Lower lobe of right lung (tissue), 2 donors: ENCODE data around the gene ALKBH4. TPM values are rescaled to one million over a fixed set of nuclear protein-coding genes. Genes with fewer than 3 reads are reported as not detected.

Source experiments
- ATAC-seq, 2 donors: fragments of 200-7000 bp; cut with Tn5 transposase; one replicate each; pipeline ENCODE4 v1.9.1; 2020 to 2022; ENCODE audit warnings: mild to moderate bottlenecking in 2 of 2, moderate library complexity in 2 of 2
- DNase-seq: peaks from one replicate; pipeline ENCODE4 v3.0.0-alpha.2; 2020
- H3K27ac ChIP-seq: fragments of 200-600 bp; one replicate; pipeline ENCODE4 v1.8.0; 2022
- H3K27me3 ChIP-seq: fragments of 200-600 bp; one replicate; pipeline ENCODE4 v1.8.0; 2022; ENCODE audit warnings: low read depth
- H3K36me3 ChIP-seq: fragments of 200-600 bp; one replicate; pipeline ENCODE4 v1.8.0; 2022; ENCODE audit warnings: mild to moderate bottlenecking
- H3K4me1 ChIP-seq: fragments of 200-600 bp; one replicate; pipeline ENCODE4 v1.8.0; 2022
- H3K4me3 ChIP-seq: fragments of 200-600 bp; one replicate; pipeline ENCODE4 v1.8.0; 2022; ENCODE audit warnings: mild to moderate bottlenecking
- H3K9me3 ChIP-seq: fragments of 200-600 bp; one replicate; pipeline ENCODE4 v1.8.0; 2022
- intact Hi-C: fragments of 100-400 bp; cut with DNase I; formaldehyde crosslinking; loops from one replicate; pipeline ENCODE4 v1.11.0; 2022
- total RNA-seq: library from RNA; stranded (reverse); fragmentation: NEBNext Ultra II Directional; extraction: Animal tissue kit (Norgen Biotek cat#: 25700); gene quantifications from one replicate; pipeline ENCODE4 v1.2.1, GENCODE V29; 2021
- TF ChIP-seq, protein P1 (sequence below): fragments of 200-600 bp; IDR thresholded peaks from one replicate; pipeline ENCODE4 v1.8.0; 2022; ENCODE audit warnings: antibody characterized with exemption, mild to moderate bottlenecking
- donor health status: DM: no; HTN: yes; CAD: no; lungs with severe emphysema.

The ALKBH4 gene
- total RNA-seq, 1 donor from 2014 or later = 10.6 TPM

DNA sequence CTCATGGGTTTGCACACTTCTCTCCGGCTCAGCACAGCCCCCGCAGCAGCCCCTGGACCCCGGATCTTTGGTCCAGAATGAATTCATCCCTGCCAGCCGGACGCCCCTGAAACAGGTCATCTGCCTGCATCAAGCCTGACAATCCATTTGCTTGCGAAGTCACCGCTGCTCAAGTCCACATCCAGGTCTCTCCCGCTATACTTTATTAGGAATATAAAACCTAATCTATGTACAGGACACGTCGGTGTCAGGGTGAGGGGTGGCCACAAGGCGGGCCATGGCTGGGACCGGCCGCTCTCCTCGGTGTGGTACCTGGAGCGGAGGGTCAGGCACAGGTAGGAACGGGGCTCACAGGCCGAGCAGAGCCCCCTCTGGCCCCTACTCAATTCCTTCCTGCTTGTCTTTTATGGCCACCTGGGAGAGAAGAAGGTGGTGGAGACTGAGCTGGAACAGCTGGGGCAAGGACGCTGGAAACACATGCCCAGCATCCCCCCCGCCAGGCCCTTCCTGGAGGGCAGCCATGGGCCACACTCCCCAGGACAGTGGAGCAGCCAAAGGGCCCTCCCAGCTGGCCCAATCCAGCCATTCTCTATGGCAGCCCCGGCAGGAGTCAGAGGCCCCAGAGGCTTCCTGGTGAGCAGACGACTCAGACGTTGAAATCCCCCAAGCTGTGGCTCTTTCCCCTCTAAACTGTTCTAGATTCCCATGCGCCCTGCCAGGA is 8.8 kb upstream of the ALKBH4 start:
- Histone ChIP-seq H3K4me3 (no peak overlapping the region), H3K36me3 (peaks cover 54% of the 10 kb centered on the region), H3K27ac (no peak overlapping the region), H3K27me3 (no peaks in the 10 kb centered on the region), H3K9me3 (no peaks in the 10 kb centered on the region), H3K4me1 (peaks cover 5% of the 10 kb centered on the region)
- TF ChIP-seq, protein P1, sequence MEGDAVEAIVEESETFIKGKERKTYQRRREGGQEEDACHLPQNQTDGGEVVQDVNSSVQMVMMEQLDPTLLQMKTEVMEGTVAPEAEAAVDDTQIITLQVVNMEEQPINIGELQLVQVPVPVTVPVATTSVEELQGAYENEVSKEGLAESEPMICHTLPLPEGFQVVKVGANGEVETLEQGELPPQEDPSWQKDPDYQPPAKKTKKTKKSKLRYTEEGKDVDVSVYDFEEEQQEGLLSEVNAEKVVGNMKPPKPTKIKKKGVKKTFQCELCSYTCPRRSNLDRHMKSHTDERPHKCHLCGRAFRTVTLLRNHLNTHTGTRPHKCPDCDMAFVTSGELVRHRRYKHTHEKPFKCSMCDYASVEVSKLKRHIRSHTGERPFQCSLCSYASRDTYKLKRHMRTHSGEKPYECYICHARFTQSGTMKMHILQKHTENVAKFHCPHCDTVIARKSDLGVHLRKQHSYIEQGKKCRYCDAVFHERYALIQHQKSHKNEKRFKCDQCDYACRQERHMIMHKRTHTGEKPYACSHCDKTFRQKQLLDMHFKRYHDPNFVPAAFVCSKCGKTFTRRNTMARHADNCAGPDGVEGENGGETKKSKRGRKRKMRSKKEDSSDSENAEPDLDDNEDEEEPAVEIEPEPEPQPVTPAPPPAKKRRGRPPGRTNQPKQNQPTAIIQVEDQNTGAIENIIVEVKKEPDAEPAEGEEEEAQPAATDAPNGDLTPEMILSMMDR = no peak
- DNase-seq (peak; percentile 25), ATAC-seq (no peak)
- intact Hi-C loops = no loop called here

DNA sequence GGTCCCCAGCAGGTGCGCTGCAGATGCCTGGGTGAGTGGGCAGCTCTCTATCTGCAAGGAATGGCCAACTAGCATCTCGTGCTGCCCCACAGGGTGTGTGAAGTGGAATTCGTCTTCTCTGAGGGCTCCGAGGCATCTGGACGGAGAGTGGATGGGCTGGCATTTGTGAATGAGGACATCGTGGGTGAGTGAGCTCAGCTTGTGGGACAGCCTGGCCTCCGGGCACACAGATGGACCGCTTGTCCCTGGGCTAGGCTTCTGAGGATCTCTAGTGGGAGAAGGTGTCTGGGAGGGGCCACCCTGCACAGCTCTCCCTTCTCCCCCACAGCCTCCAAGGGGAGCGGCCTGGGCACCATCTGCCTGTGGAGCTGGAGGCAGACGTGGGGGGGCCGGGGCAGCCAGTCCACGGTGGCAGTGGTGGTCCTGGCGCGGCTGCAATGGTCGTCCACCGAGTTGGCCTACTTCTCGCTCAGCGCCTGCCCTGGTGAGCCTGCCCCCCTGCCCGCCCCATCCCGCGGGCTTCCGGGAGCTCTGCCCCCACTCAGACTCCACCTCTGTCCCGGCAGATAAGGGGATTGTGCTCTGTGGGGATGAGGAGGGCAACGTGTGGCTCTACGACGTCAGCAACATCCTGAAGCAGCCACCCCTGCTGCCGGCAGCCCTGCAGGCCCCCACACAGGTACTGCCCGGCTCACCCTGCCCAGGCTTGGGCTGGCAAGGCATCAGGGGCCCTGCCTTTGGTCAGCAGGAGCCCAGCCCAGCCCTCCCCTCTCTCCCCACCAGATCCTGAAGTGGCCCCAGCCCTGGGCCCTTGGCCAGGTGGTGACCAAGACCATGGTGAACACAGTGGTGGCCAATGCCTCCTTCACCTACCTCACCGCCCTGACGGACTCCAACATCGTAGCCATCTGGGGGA is 7.7 kb upstream of the ALKBH4 start:
- no peak overlapping the region for H3K4me3 ChIP-seq
- H3K27me3 ChIP-seq = no peaks in the 10 kb centered on the region
- no peaks in the 10 kb centered on the region for H3K4me1 ChIP-seq
- H3K27ac ChIP-seq = no peak overlapping the region
- no peaks in the 10 kb centered on the region for H3K9me3 ChIP-seq
- DNase-seq (no peak), ATAC-seq (peak in 1 of 2 donors; percentile 11)
- TF ChIP-seq, protein P1 = no peak
- intact Hi-C loops = no loop called here
- peaks cover 63% of the 10 kb centered on the region for H3K36me3 ChIP-seq

DNA sequence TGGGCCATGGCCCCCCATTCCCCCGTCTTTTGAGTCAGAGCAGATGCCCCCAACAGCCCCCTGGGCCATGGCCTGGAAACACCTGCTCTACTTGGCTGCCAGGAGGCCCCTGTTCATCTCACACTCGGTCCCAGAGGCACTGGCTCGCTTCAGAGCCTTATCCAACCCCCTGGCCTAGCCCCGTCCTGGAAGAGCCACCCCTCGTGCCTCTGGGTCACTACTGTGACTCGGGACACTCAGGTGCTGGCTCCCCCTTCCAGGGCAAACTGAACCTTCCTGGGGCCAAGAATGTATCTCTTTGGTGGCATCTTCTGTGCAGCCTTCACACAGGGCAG is 7.1 kb upstream of the ALKBH4 start:
- intact Hi-C loops = no loop called here
- H3K4me3 ChIP-seq = no peak overlapping the region
- DNase-seq = no peak
- H3K27ac ChIP-seq = no peak overlapping the region
- TF ChIP-seq, protein P1 = no peak
- no peak for ATAC-seq
- peaks cover under 1% of the 10 kb centered on the region for H3K4me1 ChIP-seq
- no peaks in the 10 kb centered on the region for H3K9me3 ChIP-seq
- H3K27me3 ChIP-seq = no peaks in the 10 kb centered on the region
- peaks cover 63% of the 10 kb centered on the region for H3K36me3 ChIP-seq

DNA sequence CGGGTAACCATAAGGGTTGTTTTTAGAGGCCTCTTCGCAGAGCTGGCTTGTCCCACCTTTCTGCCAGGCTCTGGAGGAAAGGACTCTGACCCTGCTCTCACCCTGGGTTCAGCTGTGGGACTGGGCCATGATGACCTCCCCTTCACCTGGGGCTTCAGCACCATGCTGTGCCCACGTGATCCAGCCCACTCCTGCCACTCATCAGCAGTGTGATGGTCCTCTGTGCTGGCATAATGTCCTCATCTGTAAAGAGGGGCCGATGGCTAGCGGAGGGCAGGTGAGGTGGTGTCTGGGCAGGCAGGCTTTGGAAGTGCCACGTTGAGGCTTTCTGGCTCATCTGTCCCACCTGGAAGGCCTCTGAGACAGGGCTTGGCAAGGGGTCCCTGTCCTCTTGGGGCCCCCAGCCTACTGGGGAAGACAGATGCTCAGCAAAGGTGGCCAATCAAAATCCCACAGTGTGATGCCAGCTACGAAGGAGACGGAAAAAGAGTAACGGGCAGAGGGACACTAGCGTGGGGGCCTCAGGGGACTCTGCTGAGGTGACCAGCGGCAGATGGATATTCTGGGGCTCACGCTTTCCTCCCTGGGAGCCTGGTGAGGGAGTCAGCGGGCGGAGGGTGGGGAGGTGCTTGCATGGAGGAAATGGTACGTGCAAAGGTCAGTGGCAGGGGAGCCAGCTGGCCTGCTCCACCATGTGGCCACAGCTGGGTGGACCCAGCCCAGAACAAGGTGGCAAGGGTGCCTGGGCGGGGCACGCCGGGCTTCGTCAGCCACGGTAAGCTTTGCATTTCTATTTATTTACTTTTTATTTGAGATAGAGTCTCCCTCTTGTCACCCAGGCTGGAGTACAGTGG is 5.5 kb upstream of the ALKBH4 start:
- ATAC-seq = no peak
- H3K36me3 ChIP-seq = peaks cover 55% of the 10 kb centered on the region
- no peaks in the 10 kb centered on the region for H3K27me3 ChIP-seq
- no peak overlapping the region for H3K27ac ChIP-seq
- peaks cover 16% of the 10 kb centered on the region for H3K4me1 ChIP-seq
- intact Hi-C loops = no loop called here
- TF ChIP-seq, protein P1 = no peak
- no peak for DNase-seq
- no peaks in the 10 kb centered on the region for H3K9me3 ChIP-seq
- no peak overlapping the region for H3K4me3 ChIP-seq

DNA sequence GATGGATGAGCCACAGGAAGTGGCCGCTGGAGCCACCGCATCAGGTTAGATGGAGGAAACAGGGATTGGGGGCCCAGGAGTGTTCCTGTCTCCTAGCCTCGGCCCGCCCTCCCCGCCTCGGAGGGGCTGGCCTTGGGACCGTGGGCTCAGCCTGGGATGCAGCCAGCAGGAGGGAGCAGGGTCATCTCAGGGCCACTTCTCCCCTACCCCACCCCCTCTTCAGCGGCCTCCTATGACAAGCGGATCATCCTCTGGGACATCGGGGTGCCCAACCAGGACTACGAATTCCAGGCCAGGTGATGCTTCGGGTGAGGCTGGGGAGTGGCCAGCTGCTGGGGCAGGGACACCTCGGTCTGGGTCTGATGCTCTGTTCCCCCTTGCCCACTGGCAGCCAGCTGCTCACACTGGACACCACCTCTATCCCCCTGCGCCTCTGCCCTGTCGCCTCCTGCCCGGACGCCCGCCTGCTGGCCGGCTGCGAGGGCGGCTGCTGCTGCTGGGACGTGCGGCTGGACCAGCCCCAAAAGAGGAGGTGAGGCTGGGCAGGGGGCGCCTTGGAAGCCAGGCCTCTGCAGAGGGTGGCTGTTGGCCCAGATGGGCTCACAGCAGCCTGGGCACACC is 4.8 kb upstream of the ALKBH4 start:
- Histone ChIP-seq H3K4me3 (no peak overlapping the region), H3K27ac (no peak overlapping the region), H3K27me3 (no peaks in the 10 kb centered on the region), H3K9me3 (no peaks in the 10 kb centered on the region), H3K4me1 (peaks cover 17% of the 10 kb centered on the region), H3K36me3 (peaks cover 52% of the 10 kb centered on the region)
- ATAC-seq = no peak
- intact Hi-C loops = no loop called here
- TF ChIP-seq, protein P1 = no peak
- DNase-seq = no peak
